Epithelial cell of prostate (primary cell): ENCODE measurements around the gene DPH2.

ENCODE experiments used
- DNase-seq: peaks from one replicate; pipeline ENCODE4 v3.0.0-alpha.2; 2011; ENCODE audit warnings: low read depth, low spot score
- H3K27ac ChIP-seq: fragments of 450-650 bp; 2 replicates; pipeline ENCODE4 v1.5.1; 2017; ENCODE audit warnings: mild to moderate bottlenecking

DPH2 gene

GRCh38 chr1:43942411-43942810 is 27.4 kb upstream of the DPH2 start:
- no peak for DNase-seq
- peak overlapping the region; percentile 16 for H3K27ac ChIP-seq

DNA sequence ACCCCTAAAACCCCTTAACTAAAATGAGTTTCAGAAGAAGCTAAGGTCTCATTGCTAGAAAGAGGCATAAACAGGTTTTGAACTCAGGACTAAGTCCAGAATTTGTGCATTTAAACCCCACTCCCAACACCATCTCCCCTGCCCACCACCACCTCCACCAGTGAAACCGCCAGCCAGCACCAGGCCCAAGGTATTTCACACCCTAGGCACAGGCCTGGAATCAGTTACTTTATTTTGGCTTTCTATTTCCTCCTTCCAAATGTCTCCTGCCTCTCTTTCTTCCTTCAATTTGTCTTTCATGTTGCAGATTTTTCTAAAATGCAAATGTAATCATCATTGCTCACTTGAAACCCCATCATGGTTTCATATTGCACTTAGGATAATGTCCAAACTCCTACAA is 24.9 kb upstream of the DPH2 start:
- DNase-seq: no peak
- no peak overlapping the region for H3K27ac ChIP-seq

GRCh38 chr1:43945674-43946235 is 24.1 kb upstream of the DPH2 start:
- H3K27ac ChIP-seq: peak overlapping the region; percentile 77
- no peak for DNase-seq

GRCh38 chr1:43946236-43947060 is 23.4 kb upstream of the DPH2 start, which contains the start of gene IPO13:
IPO13 (plus strand) TSS chr1:43946950; CDS start chr1:43947601, 651 bp downstream.
- DNase-seq: peak; percentile 83
- H3K27ac ChIP-seq: peak within 1 kb of the TSS; percentile 77

DNA sequence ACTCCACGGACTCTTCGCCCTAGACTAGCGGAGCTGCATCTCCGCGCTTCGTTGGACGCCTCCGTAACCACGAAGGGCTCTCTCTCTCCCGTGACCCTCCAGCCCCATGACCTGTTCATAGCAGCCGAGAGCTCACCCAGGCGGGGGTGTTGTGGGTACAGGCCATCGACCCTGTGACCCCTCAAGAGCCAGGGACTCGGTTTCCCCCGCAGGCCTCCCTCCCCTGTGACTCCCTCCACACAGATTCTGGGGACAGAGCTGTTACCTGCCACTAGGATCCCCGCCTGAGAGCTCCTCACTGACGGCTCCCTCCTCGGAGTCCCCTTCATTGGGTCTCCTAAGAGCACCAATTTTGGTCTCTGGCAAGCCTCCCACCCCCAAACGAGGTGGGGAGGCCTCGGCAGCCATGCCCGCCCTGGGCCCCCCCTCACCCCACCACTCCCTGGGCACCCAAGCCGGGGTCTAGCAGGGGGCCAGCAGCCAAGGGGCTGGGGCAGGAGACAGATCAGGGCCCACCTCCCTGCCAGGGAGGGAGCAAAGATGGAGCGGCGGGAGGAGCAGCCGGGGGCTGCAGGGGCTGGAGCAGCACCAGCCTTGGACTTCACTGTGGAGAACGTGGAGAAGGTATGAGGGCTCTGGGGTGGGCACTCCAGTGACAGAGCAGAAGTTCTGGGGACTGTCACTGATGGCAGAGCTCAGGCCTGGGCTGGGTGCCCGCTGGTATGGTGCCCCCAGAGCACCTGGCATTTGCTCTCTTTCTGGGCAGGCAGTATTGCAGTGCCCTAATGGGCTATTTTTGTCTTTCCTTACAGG is 22.5 kb upstream of the DPH2 start:
- DNase-seq: no peak
- H3K27ac ChIP-seq: peak overlapping the region; percentile 77

GRCh38 chr1:43947874-43948437 is 21.9 kb upstream of the DPH2 start:
- DNase-seq: no peak
- no peak overlapping the region for H3K27ac ChIP-seq

GRCh38 chr1:43949678-43950077 is 20.1 kb upstream of the DPH2 start:
- no peak for DNase-seq

DNA sequence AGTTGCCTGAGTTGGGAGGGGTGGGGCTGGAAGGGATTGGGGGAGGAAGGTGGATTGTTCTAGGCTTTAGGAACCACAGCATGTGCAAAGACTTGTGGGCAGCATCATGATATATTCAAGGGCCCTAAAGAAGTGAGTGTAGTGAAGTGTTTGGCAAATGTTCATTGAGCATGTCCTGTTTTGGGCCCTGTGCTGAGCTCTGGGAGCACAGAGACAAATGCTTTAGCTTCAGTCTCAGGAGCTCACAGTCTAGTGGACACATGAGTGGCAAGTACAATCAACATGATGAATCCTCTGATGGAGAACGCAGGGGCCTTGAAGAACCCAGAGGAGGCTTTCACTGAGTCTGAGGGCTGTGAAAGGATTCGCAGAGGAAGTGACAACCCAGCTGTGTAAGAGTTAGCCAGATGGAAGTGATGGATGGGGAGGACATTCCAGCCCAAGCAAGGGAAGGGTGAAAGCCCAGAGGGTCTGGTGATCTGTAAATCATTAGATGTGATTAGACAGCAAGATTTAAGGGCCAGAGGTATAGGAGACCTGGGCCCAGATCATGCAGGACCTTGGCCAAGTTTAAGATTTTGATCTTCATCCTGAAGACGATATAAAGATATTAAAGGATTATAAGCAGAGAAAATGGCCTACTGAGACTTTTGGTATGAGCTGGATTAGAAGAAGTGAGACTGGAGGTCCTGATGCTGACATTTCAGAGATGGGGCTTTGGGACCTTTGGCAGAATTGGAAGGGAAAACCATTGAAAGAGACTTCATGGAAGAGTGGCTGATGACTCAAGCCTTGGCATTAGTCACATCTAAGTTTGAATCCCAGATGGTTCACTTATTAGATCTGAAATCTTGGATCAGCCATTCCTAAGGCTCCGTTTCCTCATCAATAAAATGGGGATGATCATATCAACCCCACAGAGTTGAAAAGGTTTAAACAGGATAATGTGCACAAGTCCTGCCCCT is 18.5 kb upstream of the DPH2 start:
- H3K27ac ChIP-seq: no peak overlapping the region
- DNase-seq: no peak

More at GRCh38 chr1:43949678-43950077, 20.1 kb upstream of the DPH2 start:
- no peak overlapping the region for H3K27ac ChIP-seq

- H3K27ac ChIP-seq: no peak overlapping the region
These were observed 17.0 kb upstream of the DPH2 start for GRCh38 chr1:43952731-43953346.

DNA sequence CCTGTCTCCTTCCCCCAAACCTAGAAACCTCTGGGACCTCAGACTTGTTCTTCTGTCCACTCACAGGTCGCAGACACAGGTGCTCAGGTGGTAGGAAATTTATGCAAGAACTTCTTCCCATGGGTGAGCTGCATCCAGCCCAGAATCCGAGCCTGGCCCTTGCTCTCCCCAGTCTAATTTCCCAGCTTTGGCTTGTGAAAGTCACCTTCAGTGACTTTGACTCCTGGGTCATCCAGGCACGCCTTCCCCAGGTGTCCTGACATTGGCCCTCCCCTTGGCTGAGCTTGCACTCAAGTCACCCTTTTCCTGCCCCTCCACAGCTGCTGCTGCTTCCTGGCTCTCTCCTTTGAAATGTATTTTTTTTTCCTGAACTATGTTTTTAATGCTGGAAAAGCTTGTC is 16.4 kb upstream of the DPH2 start:
- H3K27ac ChIP-seq: no peak overlapping the region
- DNase-seq: no peak

More at GRCh38 chr1:43952731-43953346, 17.0 kb upstream of the DPH2 start:
- DNase-seq: no peak

GRCh38 chr1:43954036-43954435 is 15.8 kb upstream of the DPH2 start:
- H3K27ac ChIP-seq: no peak overlapping the region
- no peak for DNase-seq

- DNase-seq: no peak
- no peak overlapping the region for H3K27ac ChIP-seq
These were observed 13.6 kb upstream of the DPH2 start for GRCh38 chr1:43956234-43956633.

GRCh38 chr1:43957407-43958040 is 12.3 kb upstream of the DPH2 start:
- DNase-seq: no peak
- H3K27ac ChIP-seq: no peak overlapping the region

GRCh38 chr1:43958351-43959255 is 11.2 kb upstream of the DPH2 start:
- no peak for DNase-seq
- no peak overlapping the region for H3K27ac ChIP-seq

DNA sequence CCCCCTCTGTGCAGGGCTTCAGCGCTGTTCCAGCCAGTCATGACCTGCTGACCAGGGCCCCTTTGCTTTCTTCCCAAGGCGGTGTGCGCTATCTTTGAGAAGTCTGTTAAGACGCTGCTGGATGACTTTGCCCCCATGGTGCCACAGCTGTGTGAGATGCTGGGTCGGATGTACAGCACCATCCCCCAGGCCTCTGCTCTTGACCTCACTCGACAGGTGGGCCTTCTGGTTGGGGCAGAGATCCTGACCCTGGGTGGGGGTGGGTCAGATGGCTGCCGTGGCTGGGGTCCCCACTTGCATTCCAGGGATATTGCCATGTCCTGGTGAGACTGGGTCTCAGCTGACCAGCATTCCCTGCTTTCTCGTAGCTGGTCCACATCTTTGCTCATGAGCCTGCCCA is 9.0 kb upstream of the DPH2 start:
- no peak overlapping the region for H3K27ac ChIP-seq
- DNase-seq: no peak

- H3K27ac ChIP-seq: no peak overlapping the region
- no peak for DNase-seq
These were observed 8.1 kb upstream of the DPH2 start for GRCh38 chr1:43961692-43962091.

- DNase-seq: no peak
- no peak overlapping the region for H3K27ac ChIP-seq
These were observed 7.5 kb upstream of the DPH2 start for GRCh38 chr1:43962324-43962723.

DNA sequence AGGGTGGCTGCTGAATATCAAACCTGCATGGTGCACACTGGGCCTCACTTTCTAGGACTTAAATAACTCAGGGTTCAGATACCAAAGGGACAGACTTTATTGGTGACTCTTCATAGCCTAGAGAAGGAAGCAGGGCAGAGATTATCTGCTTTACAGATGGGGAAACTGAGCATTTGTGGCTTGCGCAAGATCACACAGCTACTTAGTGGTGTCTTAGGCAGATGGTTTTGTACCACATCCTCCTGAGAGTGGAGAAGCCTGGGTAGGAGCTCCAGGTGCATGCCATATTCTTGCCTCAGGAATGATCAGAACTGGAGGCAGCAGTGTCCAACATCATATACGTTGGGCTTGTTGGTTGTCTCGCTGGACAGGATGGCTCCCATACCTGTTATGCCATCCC is 6.8 kb upstream of the DPH2 start:
- no peak for DNase-seq

More for the DNA sequence above, 6.8 kb upstream of the DPH2 start:
- H3K27ac ChIP-seq: no peak overlapping the region
